Astrocyte of the spinal cord (primary cell): ENCODE measurements around the gene UPB1.

ENCODE experiments used
- DNase-seq: peaks from one replicate; pipeline ENCODE4 v3.0.0; 2011; ENCODE audit warnings: low read depth, low spot score
- H3K4me3 ChIP-seq: 2 replicates; pipeline ENCODE4 v1.5.1; 2011; ENCODE audit warnings: low read depth, mild to moderate bottlenecking, low read length, moderate library complexity
- CTCF ChIP-seq: IDR thresholded peaks from 2 replicates; pipeline ENCODE4 v1.5.1; 2012; ENCODE audit warnings: low read depth, mild to moderate bottlenecking, low read length, inconsistent platforms
- in situ Hi-C: cut with HindIII; loops from 2 replicates; pipeline ENCODE4 v1.10.0; 2017; ENCODE audit warnings: low sequenced_read_pairs

The UPB1 gene

GRCh38 chr22:24455039-24455438, 40.1 kb upstream of the UPB1 start:
- no peak overlapping the region for H3K4me3 ChIP-seq
- in situ Hi-C loops = no loop called here
- DNase-seq = no peak
- no peak for TF ChIP-seq CTCF

GRCh38 chr22:24455751-24456426, 39.2 kb upstream of the UPB1 start:
- TF ChIP-seq CTCF = no peak
- in situ Hi-C loops = no loop called here
- no peak for DNase-seq
- H3K4me3 ChIP-seq = no peak overlapping the region

- DNase-seq = no peak
- in situ Hi-C loops = no loop called here
- no peak for TF ChIP-seq CTCF
- H3K4me3 ChIP-seq = no peak overlapping the region
Observed at GRCh38 chr22:24457894-24458420, 37.2 kb upstream of the UPB1 start.

- in situ Hi-C loops = no loop called here
Observed at GRCh38 chr22:24459911-24460310, 35.2 kb upstream of the UPB1 start.

GRCh38 chr22:24460418-24461089, 34.6 kb upstream of the UPB1 start:
- in situ Hi-C loops = no loop called here
- TF ChIP-seq CTCF = peak; percentile 30
- DNase-seq = peak; percentile 59
- no peak overlapping the region for H3K4me3 ChIP-seq

More at GRCh38 chr22:24459911-24460310, 35.2 kb upstream of the UPB1 start:
- no peak for TF ChIP-seq CTCF
- no peak for DNase-seq
- no peak overlapping the region for H3K4me3 ChIP-seq

- in situ Hi-C loops = no loop called here
- no peak for DNase-seq
- no peak for TF ChIP-seq CTCF
- no peak overlapping the region for H3K4me3 ChIP-seq
Observed at GRCh38 chr22:24463071-24463760, 31.9 kb upstream of the UPB1 start.
